ENCODE data around the gene SLC38A9.

SLC38A9 gene

DNA sequence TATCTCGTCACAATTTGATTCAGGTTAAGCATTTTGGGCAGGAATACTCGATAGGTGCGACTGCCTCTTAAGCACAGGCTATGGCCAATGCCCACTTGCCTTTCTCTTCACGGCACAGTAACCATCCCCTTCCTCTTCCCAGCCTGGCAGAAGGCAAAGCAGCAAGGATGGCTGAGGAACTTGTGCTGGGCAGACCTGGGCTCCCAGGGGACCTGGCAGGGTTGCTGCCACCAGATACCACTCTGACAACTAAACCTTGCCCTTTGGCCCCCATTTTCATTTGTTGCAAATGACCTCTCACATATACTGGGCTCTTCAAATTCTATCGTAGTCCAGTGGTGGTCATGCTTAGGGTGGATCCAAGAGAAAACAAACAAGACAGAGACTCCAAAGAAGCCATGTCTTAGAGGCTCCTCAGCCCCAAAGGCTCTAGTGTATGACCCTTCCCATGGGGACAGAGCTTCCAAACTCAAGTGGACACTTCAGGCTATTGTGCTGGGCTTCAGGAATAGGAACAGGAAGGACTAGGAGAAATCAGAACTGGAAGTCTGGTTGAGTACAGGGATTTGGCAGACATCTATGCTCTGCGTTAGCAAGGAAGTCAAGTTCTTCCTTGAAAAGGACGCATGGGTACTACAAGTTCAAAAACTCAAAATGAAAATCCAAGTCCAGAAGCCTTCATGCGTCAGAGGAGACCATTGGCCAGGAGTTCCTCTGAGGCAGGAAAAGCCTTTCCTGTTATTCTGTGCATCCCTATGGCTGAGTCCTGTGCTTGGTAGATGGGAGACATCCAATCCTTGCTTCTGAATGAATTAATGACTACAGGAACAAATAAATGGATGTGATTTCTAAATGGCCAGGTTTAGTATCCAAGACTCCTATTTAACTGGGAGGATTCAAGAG, 112.7 kb downstream of the SLC38A9 start:
- Histone ChIP-seq H2AFZ (ENCODE audit: low read length) (no peak overlapping the region), H3K27me3 (ENCODE audit: control insufficient read depth in 3 of 3, insufficient read depth in 3 of 3, low read depth in 1 of 3, low read length in 3 of 3) (no peaks in the 10 kb centered on the region), H3K18ac (ENCODE audit: low read length) (no peak overlapping the region), H2BK12ac (ENCODE audit: low read length) (no peak overlapping the region), H3K14ac (ENCODE audit: low read length) (no peak overlapping the region), H3K4me1 (ENCODE audit: control insufficient read depth in 2 of 2, insufficient read depth in 1 of 2, low read depth in 1 of 2, low read length in 2 of 2) (peaks cover 3 to 13% of the 10 kb centered on the region in 2 donors), H2BK120ac (ENCODE audit: low read depth, low read length) (no peak overlapping the region), H2BK15ac (ENCODE audit: low read length) (no peak overlapping the region), H3K4me2 (ENCODE audit: insufficient read depth, low read length, poor library complexity, severe bottlenecking) (no peak overlapping the region), H3K27ac (replicated peaks; ENCODE audit: low read length) (no peak overlapping the region), H3K23ac (ENCODE audit: low read depth, low read length, poor library complexity) (no peak overlapping the region), H2BK5ac (ENCODE audit: low read length) (no peak overlapping the region), H4K8ac (ENCODE audit: low read depth, low read length) (no peak overlapping the region), H4K91ac (ENCODE audit: low read depth, low read length, poor library complexity) (no peak overlapping the region), H3K36me3 (replicated peaks in 1 of 2; ENCODE audit: control insufficient read depth in 2 of 2, insufficient read depth in 2 of 2, low read length in 2 of 2) (no peaks in the 10 kb centered on the region), H3K9me3 (replicated peaks in 1 of 2; ENCODE audit: control insufficient read depth in 2 of 2, insufficient read depth in 1 of 2, low read depth in 1 of 2, low read length in 2 of 2) (no peaks in the 10 kb centered on the region), H3K9ac (ENCODE audit: low read depth, low read length, poor library complexity) (no peak overlapping the region), H3K79me1 (ENCODE audit: low read depth, low read length) (no peaks in the 10 kb centered on the region), H3K4me3 (ENCODE audit: low read length in 2 of 2) (no peak overlapping the region), H3K4ac (ENCODE audit: low read length) (no peak overlapping the region), H2AK5ac (ENCODE audit: low read depth, low read length) (no peak overlapping the region)
- WGBS, 2 donors (ENCODE audit: extremely low coverage in 2 of 2, insufficient read length in 2 of 2, insufficient replicate concordance in 1 of 2) = no CpG with 5 or more reads among the region's 8 CpGs
- no peak for DNase-seq (ENCODE audit: low spot score)

DNA sequence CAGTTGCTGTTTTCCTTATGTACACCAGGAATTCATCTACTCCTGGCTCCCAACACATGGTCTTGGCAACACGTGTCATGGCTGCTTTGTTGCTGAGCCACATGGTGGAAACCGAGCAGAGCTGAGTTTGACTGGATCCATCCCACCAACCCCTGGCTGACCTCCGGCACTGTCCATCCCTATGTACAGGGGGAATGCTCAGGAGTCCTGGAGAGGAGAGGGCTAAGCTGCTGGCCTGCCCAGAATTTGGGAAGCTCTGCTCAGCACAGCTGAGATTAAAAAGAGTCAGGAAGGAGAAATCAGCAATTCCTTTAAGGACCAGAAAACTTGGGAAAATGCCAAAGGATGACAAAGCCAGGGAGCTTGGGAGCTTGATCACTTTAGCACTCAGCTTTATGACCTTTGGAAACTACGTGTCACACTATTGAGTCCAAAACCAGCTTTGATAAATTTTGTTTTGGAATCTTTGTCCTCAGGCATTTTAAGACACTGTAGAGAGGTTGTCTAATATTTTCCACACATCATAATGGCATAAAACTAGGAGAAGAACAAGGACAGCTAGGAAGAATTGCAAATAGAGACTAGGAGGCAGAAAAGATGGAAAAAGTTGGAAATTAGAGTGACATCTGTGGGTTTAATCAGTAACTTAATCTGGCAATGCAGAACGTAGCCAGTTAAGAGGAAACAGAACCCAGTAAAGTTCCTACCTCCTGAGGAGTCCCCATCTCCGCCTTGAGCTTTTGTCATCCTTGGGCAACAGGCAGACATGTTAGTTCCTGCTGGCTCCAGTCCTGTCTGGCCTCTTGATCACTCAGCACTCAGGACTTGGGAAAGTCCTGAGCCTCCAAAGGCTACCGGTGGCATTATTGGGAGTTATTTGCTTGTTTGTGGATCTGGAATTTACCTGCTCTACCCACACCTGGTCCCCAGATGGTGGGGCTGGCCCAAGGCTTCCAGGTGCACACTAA, 114.8 kb downstream of the SLC38A9 start:
- Histone ChIP-seq H4K91ac (ENCODE audit: low read depth, low read length, poor library complexity) (no peak overlapping the region), H2BK12ac (ENCODE audit: low read length) (no peak overlapping the region), H3K36me3 (replicated peaks in 1 of 2; ENCODE audit: control insufficient read depth in 2 of 2, insufficient read depth in 2 of 2, low read length in 2 of 2) (no peaks in the 10 kb centered on the region), H2BK5ac (ENCODE audit: low read length) (no peak overlapping the region), H3K4me1 (ENCODE audit: control insufficient read depth in 2 of 2, insufficient read depth in 1 of 2, low read depth in 1 of 2, low read length in 2 of 2) (peaks cover 3 to 5% of the 10 kb centered on the region in 2 donors), H4K8ac (ENCODE audit: low read depth, low read length) (no peak overlapping the region), H2BK15ac (ENCODE audit: low read length) (no peak overlapping the region), H3K18ac (ENCODE audit: low read length) (no peak overlapping the region), H3K79me1 (ENCODE audit: low read depth, low read length) (no peaks in the 10 kb centered on the region), H2AK5ac (ENCODE audit: low read depth, low read length) (no peak overlapping the region), H3K9me3 (replicated peaks in 1 of 2; ENCODE audit: control insufficient read depth in 2 of 2, insufficient read depth in 1 of 2, low read depth in 1 of 2, low read length in 2 of 2) (no peaks in the 10 kb centered on the region), H3K27me3 (ENCODE audit: control insufficient read depth in 3 of 3, insufficient read depth in 3 of 3, low read depth in 1 of 3, low read length in 3 of 3) (no peaks in the 10 kb centered on the region), H2AFZ (ENCODE audit: low read length) (peak overlapping the region; percentile 54), H2BK120ac (ENCODE audit: low read depth, low read length) (no peak overlapping the region), H3K4ac (ENCODE audit: low read length) (no peak overlapping the region), H3K27ac (replicated peaks; ENCODE audit: low read length) (no peak overlapping the region), H3K4me2 (ENCODE audit: insufficient read depth, low read length, poor library complexity, severe bottlenecking) (no peak overlapping the region), H3K23ac (ENCODE audit: low read depth, low read length, poor library complexity) (no peak overlapping the region), H3K14ac (ENCODE audit: low read length) (no peak overlapping the region), H3K9ac (ENCODE audit: low read depth, low read length, poor library complexity) (no peak overlapping the region), H3K4me3 (ENCODE audit: low read length in 2 of 2) (no peak overlapping the region)
- no CpG with 5 or more reads among the region's 7 CpGs for WGBS, 2 donors (ENCODE audit: extremely low coverage in 2 of 2, insufficient read length in 2 of 2, insufficient replicate concordance in 1 of 2)
- no peak for DNase-seq (ENCODE audit: low spot score)

DNA sequence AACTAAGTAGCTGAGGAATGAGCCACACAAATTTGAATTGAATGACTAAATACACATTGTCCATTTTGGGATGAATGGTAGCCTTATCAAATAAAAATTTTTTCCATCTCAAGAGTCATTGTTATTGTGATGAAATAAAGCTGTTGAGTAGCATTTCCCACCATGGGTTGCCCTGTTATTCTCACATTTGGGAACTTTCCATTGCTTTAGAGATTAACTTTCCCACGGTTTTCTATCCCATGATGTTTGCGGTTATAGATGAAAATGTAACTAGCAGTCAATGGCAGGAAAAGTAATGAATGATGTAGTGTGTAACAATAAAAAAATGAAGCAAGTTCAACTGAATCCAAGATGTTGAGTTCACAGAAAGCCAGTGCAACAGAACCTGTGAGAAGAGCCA, 117.5 kb downstream of the SLC38A9 start:
- H4K8ac ChIP-seq (ENCODE audit: low read depth, low read length) = no peak overlapping the region
- DNase-seq (ENCODE audit: low spot score) = no peak
- no peaks in the 10 kb centered on the region for H3K4me1 ChIP-seq (ENCODE audit: control insufficient read depth in 2 of 2, insufficient read depth in 1 of 2, low read depth in 1 of 2, low read length in 2 of 2)
- H3K18ac ChIP-seq (ENCODE audit: low read length) = no peak overlapping the region
- H3K9ac ChIP-seq (ENCODE audit: low read depth, low read length, poor library complexity) = no peak overlapping the region
- H3K4me3 ChIP-seq (ENCODE audit: low read length in 2 of 2) = no peak overlapping the region
- no peaks in the 10 kb centered on the region for H3K79me1 ChIP-seq (ENCODE audit: low read depth, low read length)
- H3K27ac ChIP-seq (replicated peaks; ENCODE audit: low read length) = no peak overlapping the region
- no peaks in the 10 kb centered on the region for H3K36me3 ChIP-seq (replicated peaks in 1 of 2; ENCODE audit: control insufficient read depth in 2 of 2, insufficient read depth in 2 of 2, low read length in 2 of 2)
- H2AK5ac ChIP-seq (ENCODE audit: low read depth, low read length) = no peak overlapping the region
- H2BK15ac ChIP-seq (ENCODE audit: low read length) = no peak overlapping the region
- H3K4me2 ChIP-seq (ENCODE audit: insufficient read depth, low read length, poor library complexity, severe bottlenecking) = no peak overlapping the region
- no peaks in the 10 kb centered on the region for H3K9me3 ChIP-seq (replicated peaks in 1 of 2; ENCODE audit: control insufficient read depth in 2 of 2, insufficient read depth in 1 of 2, low read depth in 1 of 2, low read length in 2 of 2)
- H3K23ac ChIP-seq (ENCODE audit: low read depth, low read length, poor library complexity) = no peak overlapping the region
- H4K91ac ChIP-seq (ENCODE audit: low read depth, low read length, poor library complexity) = no peak overlapping the region
- no peak overlapping the region for H2BK5ac ChIP-seq (ENCODE audit: low read length)
- H3K14ac ChIP-seq (ENCODE audit: low read length) = no peak overlapping the region
- H2BK12ac ChIP-seq (ENCODE audit: low read length) = no peak overlapping the region
- no CpG with 5 or more reads among the region's 2 CpGs for WGBS, 2 donors (ENCODE audit: extremely low coverage in 2 of 2, insufficient read length in 2 of 2, insufficient replicate concordance in 1 of 2)
- H3K27me3 ChIP-seq (ENCODE audit: control insufficient read depth in 3 of 3, insufficient read depth in 3 of 3, low read depth in 1 of 3, low read length in 3 of 3) = no peaks in the 10 kb centered on the region
- H2BK120ac ChIP-seq (ENCODE audit: low read depth, low read length) = no peak overlapping the region
- H3K4ac ChIP-seq (ENCODE audit: low read length) = no peak overlapping the region
- no peak overlapping the region for H2AFZ ChIP-seq (ENCODE audit: low read length)

DNA sequence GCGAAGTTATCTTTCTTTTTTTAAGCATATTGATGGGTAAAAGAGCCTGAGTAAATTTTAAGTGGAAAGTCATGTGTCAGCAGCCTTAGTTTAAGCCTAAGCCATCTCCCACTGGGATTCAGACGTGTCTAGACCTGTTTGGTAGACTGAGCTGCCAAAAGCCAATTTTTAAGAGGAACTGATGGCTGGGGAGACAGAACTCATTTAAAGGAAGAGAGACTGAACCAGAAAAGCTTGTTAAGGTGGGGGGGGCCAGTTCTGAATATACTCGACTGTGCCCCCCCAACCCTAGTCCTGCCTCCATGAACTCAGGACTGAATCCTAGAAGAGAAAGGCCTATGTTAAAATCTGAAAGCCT, 119.0 kb downstream of the SLC38A9 start:
- WGBS, 2 donors (ENCODE audit: extremely low coverage in 2 of 2, insufficient read length in 2 of 2, insufficient replicate concordance in 1 of 2) = no CpG with 5 or more reads among the region's 3 CpGs

More for the DNA sequence above, 119.0 kb downstream of the SLC38A9 start:
- H3K4me3 ChIP-seq (ENCODE audit: low read length in 2 of 2) = no peak overlapping the region
- H2BK15ac ChIP-seq (ENCODE audit: low read length) = no peak overlapping the region
- no peak overlapping the region for H3K4ac ChIP-seq (ENCODE audit: low read length)
- H2BK5ac ChIP-seq (ENCODE audit: low read length) = no peak overlapping the region
- no peaks in the 10 kb centered on the region for H3K9me3 ChIP-seq (replicated peaks in 1 of 2; ENCODE audit: control insufficient read depth in 2 of 2, insufficient read depth in 1 of 2, low read depth in 1 of 2, low read length in 2 of 2)
- H3K18ac ChIP-seq (ENCODE audit: low read length) = no peak overlapping the region
- no peak overlapping the region for H3K23ac ChIP-seq (ENCODE audit: low read depth, low read length, poor library complexity)
- H3K9ac ChIP-seq (ENCODE audit: low read depth, low read length, poor library complexity) = no peak overlapping the region
- DNase-seq (ENCODE audit: low spot score) = no peak
- no peaks in the 10 kb centered on the region for H3K79me1 ChIP-seq (ENCODE audit: low read depth, low read length)
- no peak overlapping the region for H3K14ac ChIP-seq (ENCODE audit: low read length)
- H4K91ac ChIP-seq (ENCODE audit: low read depth, low read length, poor library complexity) = no peak overlapping the region
- no peaks in the 10 kb centered on the region for H3K27me3 ChIP-seq (ENCODE audit: control insufficient read depth in 3 of 3, insufficient read depth in 3 of 3, low read depth in 1 of 3, low read length in 3 of 3)
- H3K4me2 ChIP-seq (ENCODE audit: insufficient read depth, low read length, poor library complexity, severe bottlenecking) = no peak overlapping the region
- H3K27ac ChIP-seq (replicated peaks; ENCODE audit: low read length) = no peak overlapping the region
- H2BK120ac ChIP-seq (ENCODE audit: low read depth, low read length) = no peak overlapping the region
- peak overlapping the region; percentile 57 for H2AFZ ChIP-seq (ENCODE audit: low read length)
- no peak overlapping the region for H2BK12ac ChIP-seq (ENCODE audit: low read length)
- H2AK5ac ChIP-seq (ENCODE audit: low read depth, low read length) = no peak overlapping the region
- no peaks in the 10 kb centered on the region for H3K36me3 ChIP-seq (replicated peaks in 1 of 2; ENCODE audit: control insufficient read depth in 2 of 2, insufficient read depth in 2 of 2, low read length in 2 of 2)
- H3K4me1 ChIP-seq (ENCODE audit: control insufficient read depth in 2 of 2, insufficient read depth in 1 of 2, low read depth in 1 of 2, low read length in 2 of 2) = no peaks in the 10 kb centered on the region
- no peak overlapping the region for H4K8ac ChIP-seq (ENCODE audit: low read depth, low read length)
